ENCODE results near the gene TMEM82. TPM values are rescaled to one million over a fixed set of nuclear protein-coding genes. Genes with fewer than 3 reads are reported as not detected.
A peak's percentile ranks its signal among the peaks of the same experiment; 100 is the strongest.

The TMEM82 gene
- total RNA-seq, 1 donor from 2014 or later: not detected

- Mint-ChIP-seq H3K4me3 (ENCODE audit: unreplicated experiment) (no peak overlapping the region), H3K27ac (ENCODE audit: unreplicated experiment) (no peak overlapping the region), H3K4me1 (ENCODE audit: low read depth) (peaks cover 10% of the 10 kb centered on the region), H3K36me3 (ENCODE audit: low read depth) (peaks cover 2% of the 10 kb centered on the region), H3K9me3 (ENCODE audit: low read depth) (no peaks in the 10 kb centered on the region), H3K27me3 (ENCODE audit: low read depth) (no peaks in the 10 kb centered on the region)
- DNase-seq (ENCODE audit: low spot score): no peak
- peak; percentile 88 for TF ChIP-seq CTCF (IDR thresholded peaks at IDR 0.05)
These were observed 1.1 kb upstream of the TMEM82 start for GRCh38 chr1:15740924-15741850.

- H3K36me3 Mint-ChIP-seq (ENCODE audit: low read depth): peaks cover 2% of the 10 kb centered on the region
- H3K9me3 Mint-ChIP-seq (ENCODE audit: low read depth): no peaks in the 10 kb centered on the region
- H3K27me3 Mint-ChIP-seq (ENCODE audit: low read depth): no peaks in the 10 kb centered on the region
- H3K4me3 Mint-ChIP-seq (ENCODE audit: unreplicated experiment): no peak overlapping the region
- DNase-seq (ENCODE audit: low spot score): no peak
- H3K4me1 Mint-ChIP-seq (ENCODE audit: low read depth): peaks cover 37% of the 10 kb centered on the region
- no peak for TF ChIP-seq CTCF (IDR thresholded peaks at IDR 0.05)
- H3K27ac Mint-ChIP-seq (ENCODE audit: unreplicated experiment): no peak overlapping the region
These were observed 1.9 kb downstream of the TMEM82 start for GRCh38 chr1:15744122-15744679.

GRCh38 chr1:15747378-15747777 is 5.1 kb downstream of the TMEM82 start:
- no peak for TF ChIP-seq CTCF (IDR thresholded peaks at IDR 0.05)
- Mint-ChIP-seq H3K4me1 (ENCODE audit: low read depth) (peaks cover 56% of the 10 kb centered on the region), H3K27ac (ENCODE audit: unreplicated experiment) (no peak overlapping the region), H3K27me3 (ENCODE audit: low read depth) (no peaks in the 10 kb centered on the region), H3K4me3 (ENCODE audit: unreplicated experiment) (no peak overlapping the region), H3K36me3 (ENCODE audit: low read depth) (no peaks in the 10 kb centered on the region), H3K9me3 (ENCODE audit: low read depth) (no peaks in the 10 kb centered on the region)
- no peak for DNase-seq (ENCODE audit: low spot score)

GRCh38 chr1:15748264-15748663 is 6.0 kb downstream of the TMEM82 start:
- DNase-seq (ENCODE audit: low spot score): no peak
- Mint-ChIP-seq H3K4me3 (ENCODE audit: unreplicated experiment) (peak overlapping the region; percentile 43), H3K4me1 (ENCODE audit: low read depth) (peaks cover 56% of the 10 kb centered on the region), H3K36me3 (ENCODE audit: low read depth) (no peaks in the 10 kb centered on the region), H3K27ac (ENCODE audit: unreplicated experiment) (peak overlapping the region; percentile 66), H3K9me3 (ENCODE audit: low read depth) (no peaks in the 10 kb centered on the region), H3K27me3 (ENCODE audit: low read depth) (no peaks in the 10 kb centered on the region)
- no peak for TF ChIP-seq CTCF (IDR thresholded peaks at IDR 0.05)

GRCh38 chr1:15748690-15749398 is 6.5 kb downstream of the TMEM82 start:
- DNase-seq (ENCODE audit: low spot score): peak; percentile 71
- H3K27me3 Mint-ChIP-seq (ENCODE audit: low read depth): no peaks in the 10 kb centered on the region
- peaks cover 56% of the 10 kb centered on the region for H3K4me1 Mint-ChIP-seq (ENCODE audit: low read depth)
- no peaks in the 10 kb centered on the region for H3K9me3 Mint-ChIP-seq (ENCODE audit: low read depth)
- TF ChIP-seq CTCF (IDR thresholded peaks at IDR 0.05): no peak
- H3K27ac Mint-ChIP-seq (ENCODE audit: unreplicated experiment): peak overlapping the region; percentile 83
- no peaks in the 10 kb centered on the region for H3K36me3 Mint-ChIP-seq (ENCODE audit: low read depth)
- H3K4me3 Mint-ChIP-seq (ENCODE audit: unreplicated experiment): peak overlapping the region; percentile 61
